Suprapubic skin (tissue), 4 donors: Measurements from ENCODE around the gene ZNF213. TPM values are rescaled to one million over a fixed set of nuclear protein-coding genes. Genes with fewer than 3 reads are reported as not detected.

Experiments used
- DNase-seq, 2 donors: peaks; one replicate each; pipeline ENCODE4 v3.0.0-alpha.2; 2019; ENCODE audit warnings: low spot score in 2 of 2
- H3K27ac ChIP-seq: fragments of 200-600 bp; sonication (generic); one replicate; pipeline ENCODE4 v1.5.1; 2019
- H3K27me3 ChIP-seq: fragments of 200-600 bp; sonication (generic); one replicate; pipeline ENCODE4 v1.5.1; 2019
- H3K36me3 ChIP-seq: fragments of 200-600 bp; sonication (generic); one replicate; pipeline ENCODE4 v1.5.1; 2019
- H3K4me1 ChIP-seq: fragments of 200-600 bp; sonication (generic); one replicate; pipeline ENCODE4 v1.5.1; 2019
- H3K4me3 ChIP-seq: fragments of 200-600 bp; sonication (generic); one replicate; pipeline ENCODE4 v1.5.1; 2019; ENCODE audit warnings: mild to moderate bottlenecking
- H3K9me3 ChIP-seq: fragments of 200-600 bp; sonication (generic); one replicate; pipeline ENCODE4 v1.5.1; 2019
- EP300 ChIP-seq: sonication (generic); formaldehyde crosslinking; IDR thresholded peaks from one replicate; pipeline ENCODE4 v1.6.1; 2017; ENCODE audit warnings: antibody characterized with exemption
- POLR2A ChIP-seq, 2 donors: fragments of 450-650 bp; IDR thresholded peaks; one replicate each; pipeline ENCODE4 v1.6.1; 2017; ENCODE audit warnings: antibody characterized with exemption in 2 of 2, mild to moderate bottlenecking in 2 of 2, moderate library complexity in 2 of 2
- POLR2AphosphoS5 ChIP-seq, 3 donors: sonication (generic); formaldehyde crosslinking; IDR thresholded peaks; one replicate each; pipeline ENCODE4 v1.6.1; 2017; ENCODE audit warnings: antibody characterized with exemption in 3 of 3
- WGBS: methylation state at CpG from one replicate; pipeline ENCODE4 v1.1.5; 2018; 5-methylcytosine and 5-hydroxymethylcytosine counted together
- total RNA-seq, 4 donors: library from RNA; depleted of rRNA; stranded (reverse); fragments of >200 nt; gene quantifications; one replicate each; pipeline ENCODE4 v1.1.0, GENCODE V29; 2016
- TF ChIP-seq, protein P1 (sequence below), 2 donors: fragments of 200-600 bp in 1 of 2; fragments of 450-650 bp in 1 of 2; sonication (generic) in 1 of 2; IDR thresholded peaks; one replicate each; pipeline ENCODE4 v1.5.1; 2016 to 2019; ENCODE audit warnings: antibody characterized with exemption in 2 of 2, mild to moderate bottlenecking in 1 of 2, moderate library complexity in 1 of 2

The ZNF213 gene
- total RNA-seq, 4 donors from 2014 or later: 14.0 to 18.0 (median 16.4) TPM

DNA sequence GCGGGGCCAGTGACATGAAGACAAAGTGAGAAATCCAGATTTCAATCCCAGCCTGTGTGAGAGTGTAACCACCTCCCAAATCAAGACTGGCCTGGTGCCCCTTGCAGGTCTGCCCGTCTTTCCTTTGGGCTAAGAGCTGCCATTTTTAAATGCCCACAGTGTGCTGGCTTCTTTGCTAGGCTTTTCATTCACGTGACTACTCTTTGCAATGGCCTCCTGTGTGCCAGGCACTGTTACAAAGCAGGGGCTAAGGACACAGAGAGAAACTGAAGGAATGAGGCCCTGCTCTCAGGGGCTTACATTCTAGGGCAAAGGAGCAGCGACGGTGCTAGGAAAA lies 35.5 kb upstream of the ZNF213 start:
- Histone ChIP-seq H3K36me3 (no peaks in the 10 kb centered on the region), H3K4me3 (peak overlapping the region; percentile 21), H3K27me3 (no peaks in the 10 kb centered on the region), H3K9me3 (no peaks in the 10 kb centered on the region), H3K27ac (no peak overlapping the region), H3K4me1 (peaks cover 20% of the 10 kb centered on the region)
- TF ChIP-seq POLR2AphosphoS5 (IDR thresholded peaks at IDR 0.05): no peak
- TF ChIP-seq EP300: no peak
- TF ChIP-seq, protein P1, sequence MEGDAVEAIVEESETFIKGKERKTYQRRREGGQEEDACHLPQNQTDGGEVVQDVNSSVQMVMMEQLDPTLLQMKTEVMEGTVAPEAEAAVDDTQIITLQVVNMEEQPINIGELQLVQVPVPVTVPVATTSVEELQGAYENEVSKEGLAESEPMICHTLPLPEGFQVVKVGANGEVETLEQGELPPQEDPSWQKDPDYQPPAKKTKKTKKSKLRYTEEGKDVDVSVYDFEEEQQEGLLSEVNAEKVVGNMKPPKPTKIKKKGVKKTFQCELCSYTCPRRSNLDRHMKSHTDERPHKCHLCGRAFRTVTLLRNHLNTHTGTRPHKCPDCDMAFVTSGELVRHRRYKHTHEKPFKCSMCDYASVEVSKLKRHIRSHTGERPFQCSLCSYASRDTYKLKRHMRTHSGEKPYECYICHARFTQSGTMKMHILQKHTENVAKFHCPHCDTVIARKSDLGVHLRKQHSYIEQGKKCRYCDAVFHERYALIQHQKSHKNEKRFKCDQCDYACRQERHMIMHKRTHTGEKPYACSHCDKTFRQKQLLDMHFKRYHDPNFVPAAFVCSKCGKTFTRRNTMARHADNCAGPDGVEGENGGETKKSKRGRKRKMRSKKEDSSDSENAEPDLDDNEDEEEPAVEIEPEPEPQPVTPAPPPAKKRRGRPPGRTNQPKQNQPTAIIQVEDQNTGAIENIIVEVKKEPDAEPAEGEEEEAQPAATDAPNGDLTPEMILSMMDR (IDR thresholded peaks at IDR 0.05): no peak
- no peak for TF ChIP-seq POLR2A (IDR thresholded peaks at IDR 0.05)
- 57% methylated on average over 5 of the region's 5 CpGs for WGBS
- DNase-seq: no peak

DNA sequence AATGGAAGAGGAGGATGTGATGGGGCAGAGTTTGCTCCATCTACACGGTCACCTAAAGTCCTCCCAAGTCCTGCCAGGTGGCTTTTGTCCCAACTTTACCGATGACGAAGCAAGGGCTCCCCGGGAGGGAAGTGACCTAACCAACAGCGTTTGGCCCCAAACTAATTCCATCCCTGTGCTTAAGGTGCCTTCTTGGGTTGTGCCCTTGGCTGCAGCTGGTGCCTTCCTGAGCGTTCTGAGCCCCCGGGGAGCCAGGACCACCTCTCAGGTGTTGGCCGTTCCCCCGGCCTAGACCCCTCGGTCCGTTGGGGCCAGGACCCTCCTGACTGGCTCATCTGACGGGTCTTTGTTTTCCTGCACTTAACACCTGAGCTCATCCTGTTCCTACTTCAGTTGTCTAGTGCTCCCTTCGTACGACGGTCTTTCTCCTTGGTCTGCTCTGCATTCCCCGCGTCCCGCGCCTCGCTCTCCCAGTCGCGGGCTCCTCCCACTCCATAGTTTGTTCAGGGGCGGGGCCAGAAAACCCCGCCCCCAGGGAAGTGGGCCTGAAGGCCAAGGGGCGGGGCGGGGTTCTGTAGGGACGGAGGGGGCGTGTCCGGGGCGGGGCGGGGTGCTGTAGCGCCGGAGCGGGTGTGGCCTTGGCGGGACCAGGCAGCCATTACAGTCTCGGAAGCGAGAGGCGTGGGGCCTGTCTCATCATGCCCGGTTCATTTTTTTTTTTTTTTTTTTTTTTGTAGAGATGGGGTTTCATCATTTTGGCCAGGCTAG lies 34.9 kb upstream of the ZNF213 start:
- peak; percentile 95 to 96 for DNase-seq

DNA sequence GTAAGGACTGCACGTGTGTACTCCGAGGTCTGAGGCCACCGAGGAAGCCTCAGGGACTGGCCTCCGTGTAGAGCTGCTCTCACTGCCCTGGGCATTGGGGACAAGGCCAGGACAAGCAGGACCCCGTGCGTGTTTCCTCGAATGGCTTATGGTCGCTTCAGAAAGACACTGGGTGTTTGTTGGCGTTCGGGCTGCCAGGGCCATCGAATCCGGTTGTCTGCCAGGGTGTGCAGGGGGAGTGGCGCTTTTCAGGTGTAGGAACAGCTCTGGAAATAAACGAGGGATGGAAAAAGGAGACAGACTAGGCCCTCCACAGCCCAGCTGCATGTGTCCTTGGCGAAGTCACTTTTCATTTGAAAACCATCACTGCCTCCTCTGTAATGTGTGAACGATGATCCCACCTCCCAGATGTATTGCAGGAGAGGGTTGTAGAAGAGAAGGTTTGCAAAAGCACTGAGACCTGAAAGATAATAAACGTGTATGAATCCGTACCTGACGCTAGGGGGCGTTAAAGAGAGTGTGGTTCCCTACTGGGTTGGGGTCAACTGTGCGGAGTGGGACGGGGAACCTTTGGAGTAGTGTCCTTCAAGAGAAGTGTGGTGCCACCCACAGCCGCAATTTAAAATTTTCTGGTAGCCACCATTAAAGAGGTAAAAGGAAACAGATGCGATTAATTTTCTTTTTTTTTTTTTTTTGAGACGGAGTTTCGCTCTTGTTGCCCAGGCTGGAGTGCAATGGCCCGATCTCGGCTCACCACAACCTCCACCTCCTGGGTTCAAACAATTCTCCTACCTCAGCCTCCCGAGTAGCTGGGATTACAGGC lies 33.6 kb upstream of the ZNF213 start:
- Histone ChIP-seq H3K27me3 (no peaks in the 10 kb centered on the region), H3K36me3 (no peaks in the 10 kb centered on the region), H3K4me1 (peaks cover 18% of the 10 kb centered on the region), H3K4me3 (no peak overlapping the region), H3K9me3 (no peaks in the 10 kb centered on the region), H3K27ac (peak overlapping the region; percentile 48)
- TF ChIP-seq POLR2A (IDR thresholded peaks at IDR 0.05): no peak
- no peak for TF ChIP-seq POLR2AphosphoS5 (IDR thresholded peaks at IDR 0.05)
- TF ChIP-seq, protein P1 (IDR thresholded peaks at IDR 0.05): peak in 1 of 2 donors; percentile 30
- no peak for TF ChIP-seq EP300
- no peak for DNase-seq
- 56% methylated on average over 29 of the region's 29 CpGs for WGBS

More for the DNA sequence above, 34.9 kb upstream of the ZNF213 start:
- Histone ChIP-seq H3K9me3 (no peaks in the 10 kb centered on the region), H3K27me3 (no peaks in the 10 kb centered on the region), H3K4me1 (peaks cover 20% of the 10 kb centered on the region), H3K4me3 (peak overlapping the region; percentile 21), H3K27ac (no peak overlapping the region), H3K36me3 (no peaks in the 10 kb centered on the region)
- TF ChIP-seq, protein P1 (IDR thresholded peaks at IDR 0.05): no peak
- TF ChIP-seq EP300 (no peak), POLR2AphosphoS5 (IDR thresholded peaks at IDR 0.05) (no peak), POLR2A (IDR thresholded peaks at IDR 0.05) (no peak)
- 4% methylated on average over 39 of the region's 39 CpGs for WGBS

DNA sequence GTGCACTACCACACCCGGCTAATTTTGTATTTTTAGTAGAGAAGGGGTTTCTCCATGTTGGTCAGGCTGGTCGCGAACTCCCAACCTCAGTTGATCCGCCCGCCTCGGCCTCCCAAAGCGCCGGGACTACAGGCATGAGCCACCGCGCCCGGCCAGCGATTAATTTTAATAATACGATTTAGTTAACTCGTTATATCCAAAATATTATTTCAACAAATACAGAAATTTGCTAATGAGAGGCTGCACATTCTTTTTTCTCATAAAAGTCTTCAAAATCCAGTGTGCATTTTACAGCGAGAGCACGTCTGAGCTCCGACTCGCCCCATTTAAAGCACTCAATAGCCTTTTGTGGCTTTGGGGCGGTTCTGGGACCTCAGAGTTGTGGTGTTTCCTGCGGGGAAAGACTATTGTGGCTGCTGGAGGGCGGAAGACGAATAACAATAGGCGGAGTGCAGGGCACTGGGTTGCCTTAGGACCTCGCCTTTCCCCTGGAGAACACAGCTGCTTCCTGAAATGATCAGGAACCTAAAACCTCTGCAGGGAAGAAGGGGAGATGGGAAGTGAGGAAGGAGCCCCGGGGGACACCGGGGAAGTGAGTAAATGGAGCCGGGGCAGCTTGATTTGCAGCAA lies 32.9 kb upstream of the ZNF213 start:
- TF ChIP-seq POLR2A (IDR thresholded peaks at IDR 0.05) (no peak), POLR2AphosphoS5 (IDR thresholded peaks at IDR 0.05) (no peak), EP300 (no peak)
- TF ChIP-seq, protein P1 (IDR thresholded peaks at IDR 0.05): no peak
- Histone ChIP-seq H3K4me1 (peaks cover 21% of the 10 kb centered on the region), H3K27me3 (no peaks in the 10 kb centered on the region), H3K36me3 (no peaks in the 10 kb centered on the region), H3K27ac (peak overlapping the region; percentile 48), H3K4me3 (no peak overlapping the region), H3K9me3 (no peaks in the 10 kb centered on the region)
- no peak for DNase-seq
- WGBS: 65% methylated on average over 27 of the region's 27 CpGs
